ENCODE measurements around the gene ZSWIM7. TPM values are rescaled to one million over a fixed set of nuclear protein-coding genes. Genes with fewer than 3 reads are reported as not detected.
A peak's percentile ranks its signal among the peaks of the same experiment; 100 is the strongest.

Gene ZSWIM7, protein sequence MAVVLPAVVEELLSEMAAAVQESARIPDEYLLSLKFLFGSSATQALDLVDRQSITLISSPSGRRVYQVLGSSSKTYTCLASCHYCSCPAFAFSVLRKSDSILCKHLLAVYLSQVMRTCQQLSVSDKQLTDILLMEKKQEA
- total RNA-seq: 10 to 100 TPM; 10.3 to 72.6 (median 34.3) TPM
- 10 to 100 TPM; 42.0 to 57.9 (median 46.7) TPM for polyA plus RNA-seq
- long read RNA-seq, donor 1, transcript ZSWIM7-201 (5 exons, 2,008 nt): minor isoform, 9 of 26 reads
- long read RNA-seq, donor 1, transcript ZSWIM7-205 (6 exons, 703 nt): major isoform, 10 of 26 reads
- long read RNA-seq, donor 1, partial matches to known transcripts: 0 of 26 reads
- long read RNA-seq, donor 1, other reads (novel, unspliced or antisense): 0 of 26 reads
- long read RNA-seq, donor 2, transcript ZSWIM7-205 (6 exons, 703 nt): major isoform, 7 of 15 reads
- long read RNA-seq, donor 2, transcript ZSWIM7-201 (5 exons, 2,008 nt): minor isoform, 5 of 15 reads
- long read RNA-seq, donor 2, partial matches to known transcripts: 0 of 15 reads
- long read RNA-seq, donor 2, other reads (novel, unspliced or antisense): 0 of 15 reads
- long read RNA-seq, donor 3, transcript ZSWIM7-205 (6 exons, 703 nt): major isoform, 9 of 14 reads
- long read RNA-seq, donor 3, partial matches to known transcripts: 0 of 14 reads
- long read RNA-seq, donor 3, other reads (novel, unspliced or antisense): 0 of 14 reads
- long read RNA-seq, donor 4, transcript ZSWIM7-201 (5 exons, 2,008 nt): major isoform, 17 of 43 reads
- long read RNA-seq, donor 4, partial matches to known transcripts: 0 of 43 reads
- long read RNA-seq, donor 4, other reads (novel, unspliced or antisense): 12 of 43 reads
- long read RNA-seq, donor 5, transcript ZSWIM7-201 (5 exons, 2,008 nt): major isoform, 13 of 45 reads
- long read RNA-seq, donor 5, transcript ZSWIM7-212 (5 exons, 879 nt): minor isoform, 6 of 45 reads
- long read RNA-seq, donor 5, partial matches to known transcripts: 1 of 45 reads
- long read RNA-seq, donor 5, other reads (novel, unspliced or antisense): 16 of 45 reads
- long read RNA-seq, donor 6, transcript ZSWIM7-201 (5 exons, 2,008 nt): major isoform, 6 of 18 reads
- long read RNA-seq, donor 6, partial matches to known transcripts: 0 of 18 reads
- long read RNA-seq, donor 6, other reads (novel, unspliced or antisense): 5 of 18 reads
- long read RNA-seq, donor 7, partial matches to known transcripts: 0 of 6 reads
- long read RNA-seq, donor 7, other reads (novel, unspliced or antisense): 0 of 6 reads
- long read RNA-seq, donor 8, transcript ZSWIM7-205 (6 exons, 703 nt): minor isoform, 7 of 22 reads
- long read RNA-seq, donor 8, transcript ZSWIM7-201 (5 exons, 2,008 nt): major isoform, 8 of 22 reads
- long read RNA-seq, donor 8, partial matches to known transcripts: 0 of 22 reads
- long read RNA-seq, donor 8, other reads (novel, unspliced or antisense): 0 of 22 reads
- long read RNA-seq, donor 9, partial matches to known transcripts: 0 of 13 reads
- long read RNA-seq, donor 9, other reads (novel, unspliced or antisense): 0 of 13 reads
- long read RNA-seq, donor 10, transcript ZSWIM7-201 (5 exons, 2,008 nt): major isoform, 5 of 7 reads
- long read RNA-seq, donor 10, partial matches to known transcripts: 0 of 7 reads
- long read RNA-seq, donor 10, other reads (novel, unspliced or antisense): 0 of 7 reads

GRCh38 chr17:15999141-15999973, at the start of gene ZSWIM7, which contains the start of gene TTC19:
TSS of gene ZSWIM7 (minus strand) at chr17:15999704. CDS start at chr17:15999594, 110 bp downstream.
TSS of gene TTC19 (plus strand) at chr17:15999824. CDS start at chr17:15999849, 25 bp downstream.
- 0 to 1% (median 1%) methylated on average over 39 to 91 of the region's 91 CpGs for WGBS, 4 donors
- Histone ChIP-seq H3K4me1 (replicated peaks in 1 of 2) (peaks cover 13 to 20% of the 10 kb centered on the region in 2 donors), H3K9me3 (replicated peaks in 1 of 3) (no peaks in the 10 kb centered on the region), H3K27me3 (no peaks in the 10 kb centered on the region), H3K36me3 (replicated peaks in 1 of 2) (peaks cover 0 to 29% of the 10 kb centered on the region in 2 donors), H3K27ac (peak within 1 kb of the TSS; percentile 96 to 99 (median 98)), H3K4me3 (peak within 1 kb of the TSS; percentile 27 to 84 (median 70))
- DNase-seq: peak; percentile 97 to 99 (median 98)
- peak; percentile 98 to 99 for TF ChIP-seq POLR2A (IDR thresholded peaks at IDR 0.05)
- TF ChIP-seq, protein P1, sequence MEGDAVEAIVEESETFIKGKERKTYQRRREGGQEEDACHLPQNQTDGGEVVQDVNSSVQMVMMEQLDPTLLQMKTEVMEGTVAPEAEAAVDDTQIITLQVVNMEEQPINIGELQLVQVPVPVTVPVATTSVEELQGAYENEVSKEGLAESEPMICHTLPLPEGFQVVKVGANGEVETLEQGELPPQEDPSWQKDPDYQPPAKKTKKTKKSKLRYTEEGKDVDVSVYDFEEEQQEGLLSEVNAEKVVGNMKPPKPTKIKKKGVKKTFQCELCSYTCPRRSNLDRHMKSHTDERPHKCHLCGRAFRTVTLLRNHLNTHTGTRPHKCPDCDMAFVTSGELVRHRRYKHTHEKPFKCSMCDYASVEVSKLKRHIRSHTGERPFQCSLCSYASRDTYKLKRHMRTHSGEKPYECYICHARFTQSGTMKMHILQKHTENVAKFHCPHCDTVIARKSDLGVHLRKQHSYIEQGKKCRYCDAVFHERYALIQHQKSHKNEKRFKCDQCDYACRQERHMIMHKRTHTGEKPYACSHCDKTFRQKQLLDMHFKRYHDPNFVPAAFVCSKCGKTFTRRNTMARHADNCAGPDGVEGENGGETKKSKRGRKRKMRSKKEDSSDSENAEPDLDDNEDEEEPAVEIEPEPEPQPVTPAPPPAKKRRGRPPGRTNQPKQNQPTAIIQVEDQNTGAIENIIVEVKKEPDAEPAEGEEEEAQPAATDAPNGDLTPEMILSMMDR (IDR thresholded peaks at IDR 0.05): peak in 1 of 6 experiments; percentile 18
- intact Hi-C loops (cut with DNase I): loop anchor here in 1 of 2 donors (10.0 kb wide), 2 partner anchors 55 to 175 kb away; partner anchors contain the start of gene ADORA2B

DNA sequence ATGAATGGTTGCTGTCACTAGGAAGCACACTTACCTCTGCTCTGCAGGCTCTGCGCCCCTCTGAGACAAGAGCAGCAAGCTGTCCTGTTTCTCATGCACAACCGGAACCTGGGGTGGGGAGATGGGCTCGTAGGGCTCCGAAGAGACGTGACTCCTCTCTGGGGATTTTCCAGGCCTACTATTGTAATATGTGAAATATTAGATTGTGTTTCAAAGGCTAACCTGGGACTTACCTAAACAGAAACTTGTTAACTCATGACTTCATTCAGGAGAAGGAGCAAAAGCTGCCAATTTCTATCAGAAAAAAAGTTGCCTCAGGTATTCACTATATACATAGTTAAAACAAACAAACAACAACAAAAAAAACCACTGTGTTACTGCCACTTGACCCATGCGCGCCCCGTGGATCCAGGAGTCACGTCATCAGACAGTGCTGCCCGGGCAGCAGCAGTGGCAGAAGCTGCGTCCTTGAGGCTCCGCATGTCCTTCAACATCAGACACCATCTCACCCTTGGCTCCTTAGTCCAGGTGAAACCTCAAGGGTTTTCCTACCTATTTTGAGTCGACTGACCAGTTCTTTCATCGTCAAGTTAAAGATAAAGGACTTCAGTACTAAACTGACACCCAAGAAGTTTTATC, 49.4 kb upstream of the ZSWIM7 start:
- WGBS, 4 donors: 55 to 75% (median 62%) methylated on average over 14 of the region's 14 CpGs
- Histone ChIP-seq H3K4me3 (no peak overlapping the region), H3K9me3 (replicated peaks in 1 of 3) (no peaks in the 10 kb centered on the region), H3K4me1 (replicated peaks in 1 of 2) (no peaks in the 10 kb centered on the region), H3K27me3 (no peaks in the 10 kb centered on the region), H3K36me3 (replicated peaks in 1 of 2) (peaks cover 0 to 41% of the 10 kb centered on the region in 2 donors), H3K27ac (peak overlapping the region in 2 of 5 donors; percentile 5 to 20)
- intact Hi-C loops (cut with DNase I): no loop called here
- peak in 6 of 7 donors; percentile 27 to 60 (median 50) for DNase-seq
- no peak for TF ChIP-seq POLR2A (IDR thresholded peaks at IDR 0.05)
- TF ChIP-seq, protein P1 (IDR thresholded peaks at IDR 0.05): no peak

DNA sequence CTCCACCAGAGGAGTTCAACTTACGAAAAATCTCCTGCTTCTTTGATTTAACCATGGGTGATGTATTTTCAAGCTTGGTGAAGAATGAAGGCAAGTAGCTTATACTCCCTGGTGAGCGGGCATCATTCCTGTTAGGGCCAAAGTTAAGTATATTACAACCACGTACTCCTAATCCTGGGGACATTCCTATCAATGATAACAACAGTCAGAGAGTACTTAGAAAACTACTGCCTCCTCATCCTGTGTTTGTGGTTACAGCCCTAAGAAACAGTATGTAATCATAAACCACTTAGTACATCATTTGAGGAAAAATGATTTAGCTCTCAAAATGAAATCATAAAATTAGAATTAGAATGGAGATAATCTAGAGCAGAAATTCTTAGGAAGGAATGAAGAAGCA, 47.5 kb upstream of the ZSWIM7 start:
- intact Hi-C loops (cut with DNase I): no loop called here
- DNase-seq: no peak
- WGBS, 4 donors: 95 to 98% (median 97%) methylated on average over 3 of the region's 3 CpGs
- no peak overlapping the region for H3K4me3 ChIP-seq
- peaks cover 0 to 41% of the 10 kb centered on the region in 2 donors for H3K36me3 ChIP-seq (replicated peaks in 1 of 2)
- H3K9me3 ChIP-seq (replicated peaks in 1 of 3): no peaks in the 10 kb centered on the region
- TF ChIP-seq POLR2A (IDR thresholded peaks at IDR 0.05): no peak
- TF ChIP-seq, protein P1 (IDR thresholded peaks at IDR 0.05): no peak
- no peaks in the 10 kb centered on the region for H3K27me3 ChIP-seq
- H3K27ac ChIP-seq: no peak overlapping the region
- no peaks in the 10 kb centered on the region for H3K4me1 ChIP-seq (replicated peaks in 1 of 2)
